H9 (cell line): Measurements from ENCODE around the gene ALOX12B. TPM values are rescaled to one million over a fixed set of nuclear protein-coding genes. Genes with fewer than 3 reads are reported as not detected.

Experiments used
- DNase-seq: peaks from one replicate; pipeline ENCODE4 v3.0.0-alpha.2; 2017
- H2AFZ ChIP-seq: one replicate; pipeline ENCODE4 v1.6.1; 2013; ENCODE audit warnings: mild to moderate bottlenecking, low read length, control low read depth, moderate library complexity
- H2AK5ac ChIP-seq: 2 replicates; pipeline ENCODE4 v1.6.1; 2013; ENCODE audit warnings: low read length, control low read depth, mixed read lengths; ENCODE audit not compliant: insufficient read length
- H2BK120ac ChIP-seq: one replicate; pipeline ENCODE4 v1.6.1; 2013; ENCODE audit warnings: low read depth, mild to moderate bottlenecking, low read length, control low read depth, inconsistent platforms; ENCODE audit not compliant: poor library complexity, severe bottlenecking
- H2BK12ac ChIP-seq: 2 replicates; pipeline ENCODE4 v1.6.1; 2013; ENCODE audit warnings: low read length, control low read depth, mixed read lengths, low read depth; ENCODE audit not compliant: insufficient read length
- H2BK15ac ChIP-seq: 2 replicates; pipeline ENCODE4 v1.6.1; 2013; ENCODE audit warnings: low read depth, low read length, control low read depth
- H2BK20ac ChIP-seq: one replicate; pipeline ENCODE4 v1.6.1; 2013; ENCODE audit warnings: low read depth, mild to moderate bottlenecking, low read length, control low read depth, inconsistent platforms; ENCODE audit not compliant: poor library complexity, severe bottlenecking
- H2BK5ac ChIP-seq: 2 replicates; pipeline ENCODE4 v1.6.1; 2013; ENCODE audit warnings: low read length, control low read depth, mixed read lengths; ENCODE audit not compliant: insufficient read length
- H3K14ac ChIP-seq: 2 replicates; pipeline ENCODE4 v1.6.1; 2013; ENCODE audit warnings: low read length, control low read depth; ENCODE audit not compliant: insufficient read depth
- H3K18ac ChIP-seq: 2 replicates; pipeline ENCODE4 v1.6.1; 2013; ENCODE audit warnings: low read depth, mild to moderate bottlenecking, mixed read lengths, low read length, control low read depth; ENCODE audit not compliant: insufficient read length
- H3K23ac ChIP-seq: 2 replicates; pipeline ENCODE4 v1.6.1; 2013; ENCODE audit warnings: low read length, control low read depth, mixed read lengths, low read depth; ENCODE audit not compliant: insufficient read length
- H3K23me2 ChIP-seq: 2 replicates; pipeline ENCODE4 v1.6.1; 2013; ENCODE audit warnings: low read depth, mild to moderate bottlenecking, mixed read lengths, low read length, control low read depth; ENCODE audit not compliant: insufficient read length, poor library complexity, severe bottlenecking
- H3K27ac ChIP-seq: 2 replicates; pipeline ENCODE4 v1.5.1; 2013; ENCODE audit warnings: low read length, control low read depth, mixed read lengths, low read depth; ENCODE audit not compliant: insufficient read length
- H3K27me3 ChIP-seq: 2 replicates; pipeline ENCODE4 v1.6.1; 2013; ENCODE audit warnings: low read length, control low read depth, inconsistent platforms; ENCODE audit not compliant: insufficient read depth
- H3K4ac ChIP-seq: 2 replicates; pipeline ENCODE4 v1.6.1; 2013; ENCODE audit warnings: low read depth, mild to moderate bottlenecking, control low read depth, inconsistent platforms, low read length, moderate library complexity
- H3K4me1 ChIP-seq: 2 replicates; pipeline ENCODE4 v1.6.1; 2013; ENCODE audit warnings: low read length, control low read depth, inconsistent platforms; ENCODE audit not compliant: insufficient read depth
- H3K4me2 ChIP-seq: 2 replicates; pipeline ENCODE4 v1.6.1; 2013; ENCODE audit warnings: low read length, control low read depth, mixed read lengths; ENCODE audit not compliant: insufficient read length, insufficient read depth
- H3K56ac ChIP-seq: 2 replicates; pipeline ENCODE4 v1.6.1; 2013; ENCODE audit warnings: low read depth, mild to moderate bottlenecking, mixed read lengths, low read length, control low read depth; ENCODE audit not compliant: insufficient read length
- H3K79me1 ChIP-seq: 2 replicates; pipeline ENCODE4 v1.6.1; 2013; ENCODE audit warnings: low read depth, mild to moderate bottlenecking, moderate library complexity, low read length, control low read depth, inconsistent platforms; ENCODE audit not compliant: insufficient read depth, poor library complexity, severe bottlenecking
- H3K79me2 ChIP-seq: 2 replicates; pipeline ENCODE4 v1.6.1; 2013; ENCODE audit warnings: low read length, control low read depth, inconsistent platforms; ENCODE audit not compliant: insufficient read depth
- H3K9ac ChIP-seq: 2 replicates; pipeline ENCODE4 v1.6.1; 2013; ENCODE audit warnings: low read length, control low read depth, mixed read lengths; ENCODE audit not compliant: insufficient read length; ENCODE audit errors: extremely low read depth
- H3K9me3 ChIP-seq: one replicate; pipeline ENCODE4 v1.6.1; 2013; ENCODE audit warnings: low read depth, low read length, inconsistent platforms; ENCODE audit not compliant: control insufficient read depth
- H3T11ph ChIP-seq: one replicate; pipeline ENCODE4 v1.6.1; 2013; ENCODE audit warnings: mild to moderate bottlenecking, low read length, control low read depth, inconsistent platforms
- H4K20me1 ChIP-seq: one replicate; pipeline ENCODE4 v1.6.1; 2013; ENCODE audit not compliant: control insufficient read depth, insufficient read length, insufficient read depth
- H4K5ac ChIP-seq: 2 replicates; pipeline ENCODE4 v1.6.1; 2013; ENCODE audit warnings: low read depth, mild to moderate bottlenecking, mixed read lengths, low read length, control low read depth; ENCODE audit not compliant: insufficient read length
- H4K8ac ChIP-seq: replicated peaks from 2 replicates; pipeline ENCODE4 v1.6.1; 2013; ENCODE audit warnings: low read length, control low read depth, mixed read lengths, low read depth; ENCODE audit not compliant: insufficient read length
- H4K91ac ChIP-seq: 2 replicates; pipeline ENCODE4 v1.6.1; 2013; ENCODE audit warnings: low read depth, mild to moderate bottlenecking, moderate library complexity, mixed read lengths, low read length, control low read depth; ENCODE audit not compliant: insufficient read length
- H3K27ac Mint-ChIP-seq, 3 experiments: 2 replicates in 2 of 3; 3 replicates in 1 of 3; pipeline ENCODE4 v1.8.0; 2020 to 2021; ENCODE audit warnings: mixed read lengths in 3 of 3, mild to moderate bottlenecking in 1 of 3, moderate library complexity in 1 of 3
- H3K27me3 Mint-ChIP-seq: 2 replicates; pipeline ENCODE4 v1.8.0; 2021; ENCODE audit warnings: low read depth, mild to moderate bottlenecking, moderate library complexity, mixed read lengths
- H3K36me3 Mint-ChIP-seq, 3 experiments: 2 replicates in 2 of 3; 3 replicates in 1 of 3; pipeline ENCODE4 v1.8.0; 2020 to 2021; ENCODE audit warnings: low read depth in 3 of 3, mixed read lengths in 3 of 3; ENCODE audit not compliant: insufficient read depth in 1 of 3
- H3K4me1 Mint-ChIP-seq, 2 experiments: 2 replicates each; pipeline ENCODE4 v1.8.0; 2020; ENCODE audit warnings: mixed read lengths in 2 of 2
- H3K4me3 Mint-ChIP-seq, 2 experiments: 2 replicates in 1 of 2; 3 replicates in 1 of 2; pipeline ENCODE4 v1.8.0; 2020 to 2021; ENCODE audit warnings: mild to moderate bottlenecking in 2 of 2, mixed read lengths in 2 of 2, moderate library complexity in 1 of 2
- H3K9me3 Mint-ChIP-seq, 2 experiments: 2 replicates in 1 of 2; 3 replicates in 1 of 2; pipeline ENCODE4 v1.8.0; 2020; ENCODE audit warnings: mild to moderate bottlenecking in 2 of 2, mixed read lengths in 2 of 2, moderate library complexity in 1 of 2
- CTCF ChIP-seq: fragments of 200-600 bp; sonication (generic); conservative IDR thresholded peaks from 3 replicates; pipeline ENCODE4 v1.8.0; 2021; ENCODE audit warnings: antibody characterized with exemption, mild to moderate bottlenecking
- WGBS: extraction: QIAGEN DNeasy Blood & Tissue Kit; methylation state at CpG from one replicate; pipeline ENCODE4 v1.1.7; 2013; ENCODE audit warnings: missing lambda C conversion rate, low lambda C conversion rate, mixed read lengths; ENCODE audit not compliant: insufficient read length; ENCODE audit errors: extremely low coverage; 5-methylcytosine and 5-hydroxymethylcytosine counted together
- total RNA-seq: library from RNA; stranded (reverse); gene quantifications from 2 replicates; pipeline ENCODE4 v1.2.1, GENCODE V29; 2021

The ALOX12B gene
- total RNA-seq, 1 experiment from 2014 or later: 1.2 TPM

- Mint-ChIP-seq H3K36me3 (peaks cover 0 to 10% (median 0%) of the 10 kb centered on the region in 3 experiments; a peak in 1 of 7 replicates), H3K27me3 (peaks cover 59% of the 10 kb centered on the region), H3K27ac (no peak overlapping the region), H3K4me1 (peaks cover 10 to 12% of the 10 kb centered on the region in 2 experiments), H3K4me3 (no peak overlapping the region), H3K9me3 (peaks cover 4 to 9% of the 10 kb centered on the region in 2 experiments; a peak in 2 of 5 replicates)
- Histone ChIP-seq H2AK5ac (no peak overlapping the region), H2BK12ac (no peak overlapping the region), H3K23ac (no peak overlapping the region), H3K4me1 (no peaks in the 10 kb centered on the region; the same call in 1 of the 2 replicates), H2BK20ac (no peak overlapping the region), H4K8ac (no peak overlapping the region), H3T11ph (no peak overlapping the region), H3K9me3 (no peaks in the 10 kb centered on the region), H3K4ac (no peak overlapping the region), H2BK120ac (no peak overlapping the region), H3K18ac (no peak overlapping the region), H3K9ac (no peak overlapping the region), H2BK15ac (no peak overlapping the region), H3K79me2 (no peaks in the 10 kb centered on the region), H4K91ac (no peak overlapping the region), H3K27me3 (peaks cover under 1% of the 10 kb centered on the region; the same call in 1 of the 2 replicates), H4K5ac (no peak overlapping the region), H3K79me1 (no peaks in the 10 kb centered on the region), H3K27ac (no peak overlapping the region), H4K20me1 (no peaks in the 10 kb centered on the region), H3K4me2 (no peak overlapping the region), H2AFZ (no peak overlapping the region), H2BK5ac (no peak overlapping the region), H3K56ac (no peak overlapping the region), H3K14ac (no peak overlapping the region), H3K23me2 (peaks cover 10% of the 10 kb centered on the region)
- WGBS: no CpG with 5 or more reads among the region's 10 CpGs
- no peak for TF ChIP-seq CTCF
- no peak for DNase-seq
These were observed 5.2 kb downstream of the ALOX12B start for GRCh38 chr17:8082292-8082691.
